MM.1S (cell line): ENCODE data around the gene CT47C1.
A peak's percentile ranks its signal among the peaks of the same experiment; 100 is the strongest.

ENCODE experiments used
- DNase-seq: peaks from one replicate; pipeline ENCODE4 v3.0.0-alpha.2; 2015
- H2AFZ ChIP-seq: fragments of 300-600 bp; sonication (generic); 2 replicates; pipeline ENCODE4 v1.6.0; 2016; ENCODE audit warnings: antibody characterized with exemption, low read length
- H3F3A ChIP-seq: fragments of 300-600 bp; sonication (generic); 2 replicates; pipeline ENCODE4 v1.6.1; 2016; ENCODE audit warnings: mild to moderate bottlenecking, antibody characterized with exemption, low read length, moderate library complexity, mixed read lengths; ENCODE audit not compliant: insufficient read depth
- H3K27ac ChIP-seq: fragments of 300-600 bp; sonication (generic); 2 replicates; pipeline ENCODE4 v1.5.1; 2016; ENCODE audit warnings: mild to moderate bottlenecking, low read length
- H3K27me3 ChIP-seq: fragments of 300-600 bp; sonication (generic); replicated peaks from 2 replicates; pipeline ENCODE4 v1.6.0; 2016; ENCODE audit warnings: low read length; ENCODE audit not compliant: insufficient read depth
- H3K36me3 ChIP-seq: fragments of 300-600 bp; sonication (generic); replicated peaks from 2 replicates; pipeline ENCODE4 v1.6.1; 2016; ENCODE audit warnings: mild to moderate bottlenecking, low read length, mixed read lengths; ENCODE audit not compliant: insufficient read depth
- H3K4me1 ChIP-seq: fragments of 300-600 bp; sonication (generic); 2 replicates; pipeline ENCODE4 v1.6.1; 2016; ENCODE audit warnings: low read length, mixed read lengths
- H3K4me2 ChIP-seq: fragments of 300-600 bp; sonication (generic); 2 replicates; pipeline ENCODE4 v1.6.0; 2016; ENCODE audit warnings: low read depth, low read length
- H3K4me3 ChIP-seq: fragments of 300-600 bp; sonication (generic); 2 replicates; pipeline ENCODE4 v1.5.1; 2016; ENCODE audit warnings: low read length, mixed read lengths
- H3K79me2 ChIP-seq: fragments of 300-600 bp; sonication (generic); 2 replicates; pipeline ENCODE4 v1.6.1; 2016; ENCODE audit warnings: mixed run types, low read length, mixed read lengths
- H3K9ac ChIP-seq: fragments of 300-600 bp; sonication (generic); 2 replicates; pipeline ENCODE4 v1.6.1; 2016; ENCODE audit warnings: low read length, mixed read lengths
- H3K9me2 ChIP-seq: fragments of 300-600 bp; sonication (generic); replicated peaks from 2 replicates; pipeline ENCODE4 v1.6.1; 2016; ENCODE audit warnings: mild to moderate bottlenecking, low read length, mixed read lengths; ENCODE audit not compliant: insufficient read depth
- H3K9me3 ChIP-seq: fragments of 300-600 bp; sonication (generic); replicated peaks from 2 replicates; pipeline ENCODE4 v1.6.1; 2016; ENCODE audit warnings: mild to moderate bottlenecking, low read length, mixed read lengths; ENCODE audit not compliant: insufficient read depth
- H4K20me1 ChIP-seq: fragments of 300-600 bp; sonication (generic); 2 replicates; pipeline ENCODE4 v1.6.1; 2016; ENCODE audit warnings: mild to moderate bottlenecking, low read length, moderate library complexity, mixed read lengths; ENCODE audit not compliant: insufficient read depth
- EZH2 ChIP-seq: fragments of 300-600 bp; sonication (generic); optimal IDR thresholded peaks from 2 replicates; pipeline ENCODE3; 2017; ENCODE audit warnings: low read depth, mild to moderate bottlenecking, antibody characterized with exemption, low read length, mixed read lengths
- EZH2phosphoT487 ChIP-seq: fragments of 300-600 bp; sonication (generic); IDR thresholded peaks from 2 replicates; pipeline ENCODE4 v1.6.1; 2018; ENCODE audit warnings: antibody characterized with exemption, low read length
- TF ChIP-seq, protein P1 (sequence below): fragments of 300-600 bp; sonication (generic); IDR thresholded peaks from 2 replicates; pipeline ENCODE4 v1.5.1; 2016; ENCODE audit warnings: antibody characterized with exemption, low read length, mixed read lengths

Gene CT47C1

GRCh38 chrX:119063428-119063827, 9.4 kb upstream of the CT47C1 start:
- H3K4me3 ChIP-seq, result no peak overlapping the region

GRCh38 chrX:119067023-119067739, 5.6 kb upstream of the CT47C1 start:
- Histone ChIP-seq H3K4me1 (peaks cover 7% of the 10 kb centered on the region; the same call in 1 of the 2 replicates), H3K27me3 (peaks cover 21% of the 10 kb centered on the region), H3K9me3 (no peaks in the 10 kb centered on the region), H3K9me2 (no peaks in the 10 kb centered on the region), H2AFZ (no peak overlapping the region), H3K36me3 (no peaks in the 10 kb centered on the region), H3F3A (0 out of 2 replicates have a peak, but pooled peaks cover 3% of the 10 kb centered on the region), H3K4me3 (no peak overlapping the region), H4K20me1 (no peaks in the 10 kb centered on the region), H3K79me2 (no peaks in the 10 kb centered on the region), H3K27ac (no peak overlapping the region), H3K9ac (no peak overlapping the region), H3K4me2 (no peak overlapping the region)
- TF ChIP-seq EZH2 (no peak), EZH2phosphoT487 (no peak)
- TF ChIP-seq, protein P1, sequence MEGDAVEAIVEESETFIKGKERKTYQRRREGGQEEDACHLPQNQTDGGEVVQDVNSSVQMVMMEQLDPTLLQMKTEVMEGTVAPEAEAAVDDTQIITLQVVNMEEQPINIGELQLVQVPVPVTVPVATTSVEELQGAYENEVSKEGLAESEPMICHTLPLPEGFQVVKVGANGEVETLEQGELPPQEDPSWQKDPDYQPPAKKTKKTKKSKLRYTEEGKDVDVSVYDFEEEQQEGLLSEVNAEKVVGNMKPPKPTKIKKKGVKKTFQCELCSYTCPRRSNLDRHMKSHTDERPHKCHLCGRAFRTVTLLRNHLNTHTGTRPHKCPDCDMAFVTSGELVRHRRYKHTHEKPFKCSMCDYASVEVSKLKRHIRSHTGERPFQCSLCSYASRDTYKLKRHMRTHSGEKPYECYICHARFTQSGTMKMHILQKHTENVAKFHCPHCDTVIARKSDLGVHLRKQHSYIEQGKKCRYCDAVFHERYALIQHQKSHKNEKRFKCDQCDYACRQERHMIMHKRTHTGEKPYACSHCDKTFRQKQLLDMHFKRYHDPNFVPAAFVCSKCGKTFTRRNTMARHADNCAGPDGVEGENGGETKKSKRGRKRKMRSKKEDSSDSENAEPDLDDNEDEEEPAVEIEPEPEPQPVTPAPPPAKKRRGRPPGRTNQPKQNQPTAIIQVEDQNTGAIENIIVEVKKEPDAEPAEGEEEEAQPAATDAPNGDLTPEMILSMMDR, result peak; percentile 59
- peak; percentile 37 for DNase-seq

More at GRCh38 chrX:119063428-119063827, 9.4 kb upstream of the CT47C1 start:
- no peaks in the 10 kb centered on the region for H3K79me2 ChIP-seq
- H3K27me3 ChIP-seq, result peaks cover 2% of the 10 kb centered on the region
- TF ChIP-seq EZH2, result no peak
- TF ChIP-seq EZH2phosphoT487, result no peak
- TF ChIP-seq, protein P1, result no peak
- no peak overlapping the region for H2AFZ ChIP-seq
- no peak overlapping the region for H3K9ac ChIP-seq
- H3K36me3 ChIP-seq, result no peaks in the 10 kb centered on the region
- H3F3A ChIP-seq, result 0 out of 2 replicates have a peak, but pooled peaks cover 3% of the 10 kb centered on the region
- no peak for DNase-seq
- no peaks in the 10 kb centered on the region for H3K9me2 ChIP-seq
- H3K4me2 ChIP-seq, result no peak overlapping the region
- H4K20me1 ChIP-seq, result no peaks in the 10 kb centered on the region
- no peaks in the 10 kb centered on the region for H3K4me1 ChIP-seq
- H3K9me3 ChIP-seq, result no peaks in the 10 kb centered on the region
- no peak overlapping the region for H3K27ac ChIP-seq

- peaks cover 21% of the 10 kb centered on the region for H3K27me3 ChIP-seq
- peaks cover 7% of the 10 kb centered on the region; the same call in 1 of the 2 replicates for H3K4me1 ChIP-seq
- H3K9ac ChIP-seq, result no peak overlapping the region
- no peak overlapping the region for H3K27ac ChIP-seq
- no peaks in the 10 kb centered on the region for H3K9me3 ChIP-seq
- no peak overlapping the region for H3K4me3 ChIP-seq
- no peak overlapping the region for H2AFZ ChIP-seq
- H4K20me1 ChIP-seq, result no peaks in the 10 kb centered on the region
- H3F3A ChIP-seq, result 0 out of 2 replicates have a peak, but pooled peaks cover 3% of the 10 kb centered on the region
- H3K36me3 ChIP-seq, result no peaks in the 10 kb centered on the region
- no peak overlapping the region for H3K4me2 ChIP-seq
- no peaks in the 10 kb centered on the region for H3K79me2 ChIP-seq
- no peaks in the 10 kb centered on the region for H3K9me2 ChIP-seq
- TF ChIP-seq, protein P1, result no peak
- TF ChIP-seq EZH2phosphoT487 (no peak), EZH2 (no peak)
- DNase-seq, result no peak
Observed at GRCh38 chrX:119069128-119069527, 3.7 kb upstream of the CT47C1 start.
